GM06990 (cell line): ENCODE measurements around the gene RBM47.

ENCODE experiments used
- DNase-seq: peaks from one replicate; pipeline ENCODE4 v3.0.0-alpha.2; 2011; ENCODE audit not compliant: insufficient read length; ENCODE audit errors: extremely low read depth
- H3K27me3 ChIP-seq: replicated peaks from 2 replicates; pipeline ENCODE4 v1.6.0; 2011; ENCODE audit warnings: low read length; ENCODE audit not compliant: control insufficient read depth, insufficient read depth
- H3K36me3 ChIP-seq: 2 replicates; pipeline ENCODE4 v1.5.1; 2011; ENCODE audit warnings: low read length; ENCODE audit not compliant: control insufficient read depth, insufficient read depth
- H3K4me3 ChIP-seq: replicated peaks from 2 replicates; pipeline ENCODE4 v1.5.1; 2011; ENCODE audit warnings: low read depth, mild to moderate bottlenecking, control low read depth, low read length
- CTCF ChIP-seq: IDR thresholded peaks from 2 replicates; pipeline ENCODE4 v1.5.1; 2011; ENCODE audit warnings: low read length, control low read depth, mild to moderate bottlenecking, inconsistent platforms; ENCODE audit not compliant: insufficient read depth, poor library complexity, severe bottlenecking

RBM47 gene

GRCh38 chr4:40402556-40402955, 227.1 kb downstream of the RBM47 start:
- TF ChIP-seq CTCF: no peak
- H3K36me3 ChIP-seq: no peaks in the 10 kb centered on the region
- no peak overlapping the region for H3K4me3 ChIP-seq
- no peaks in the 10 kb centered on the region for H3K27me3 ChIP-seq
- no peak for DNase-seq

GRCh38 chr4:40401631-40402030, 228.0 kb downstream of the RBM47 start:
- Histone ChIP-seq H3K27me3 (no peaks in the 10 kb centered on the region), H3K4me3 (no peak overlapping the region), H3K36me3 (no peaks in the 10 kb centered on the region)
- no peak for DNase-seq
- TF ChIP-seq CTCF: no peak

- no peaks in the 10 kb centered on the region for H3K27me3 ChIP-seq
- DNase-seq: no peak
- H3K4me3 ChIP-seq: no peak overlapping the region
- TF ChIP-seq CTCF: no peak
- H3K36me3 ChIP-seq: no peaks in the 10 kb centered on the region
Measured at GRCh38 chr4:40401096-40401495, 228.6 kb downstream of the RBM47 start.

- Histone ChIP-seq H3K36me3 (no peaks in the 10 kb centered on the region), H3K27me3 (no peaks in the 10 kb centered on the region), H3K4me3 (no peak overlapping the region)
- DNase-seq: no peak
- no peak for TF ChIP-seq CTCF
Measured at GRCh38 chr4:40399578-40399977, 230.1 kb downstream of the RBM47 start.

- Histone ChIP-seq H3K4me3 (no peak overlapping the region), H3K36me3 (no peaks in the 10 kb centered on the region), H3K27me3 (no peaks in the 10 kb centered on the region)
- no peak for TF ChIP-seq CTCF
- DNase-seq: no peak
Measured at GRCh38 chr4:40395908-40396793, 233.5 kb downstream of the RBM47 start.
